Stomach (tissue), 9 donors: ENCODE results near the gene TMEM164. TPM values are rescaled to one million over a fixed set of nuclear protein-coding genes. Genes with fewer than 3 reads are reported as not detected.

Source experiments
- DNase-seq, 2 donors: peaks; one replicate each; pipeline versions ENCODE4 v3.0.0 to v3.0.0-alpha.2; 2013 to 2019
- H3K27ac ChIP-seq, 5 donors: fragments of 200-600 bp in 4 of 5; sonication (generic) in 4 of 5; one replicate each; pipeline ENCODE4 v1.5.1; 2013 to 2019; ENCODE audit warnings: mild to moderate bottlenecking in 1 of 5, moderate library complexity in 1 of 5
- H3K27me3 ChIP-seq, 3 donors: fragments of 200-600 bp; sonication (generic); one replicate each; pipeline ENCODE4 v1.5.1; 2017 to 2019; ENCODE audit warnings: mixed run types in 1 of 3
- H3K36me3 ChIP-seq, 4 donors: fragments of 200-600 bp; sonication (generic); 1 replicate in 3 of 4; 2 replicates in 1 of 4; pipeline ENCODE4 v1.5.1; 2016 to 2019
- H3K4me1 ChIP-seq, 4 donors: fragments of 200-600 bp; sonication (generic); one replicate each; pipeline ENCODE4 v1.5.1; 2016 to 2019
- H3K4me3 ChIP-seq, 4 donors: fragments of 200-600 bp; sonication (generic) in 3 of 4; one replicate each; pipeline ENCODE4 v1.5.1; 2016 to 2019; ENCODE audit warnings: mild to moderate bottlenecking in 1 of 4
- H3K9me3 ChIP-seq, 4 donors: fragments of 200-600 bp; sonication (generic); one replicate each; pipeline ENCODE4 v1.5.1; 2016 to 2019
- EP300 ChIP-seq: sonication (generic); formaldehyde crosslinking; IDR thresholded peaks from one replicate; pipeline ENCODE4 v1.6.1; 2017; ENCODE audit warnings: antibody characterized with exemption
- POLR2A ChIP-seq, 4 donors: fragments of 450-650 bp; IDR thresholded peaks; one replicate each; pipeline ENCODE4 v1.6.1; 2016; ENCODE audit warnings: antibody characterized with exemption in 4 of 4, control low read depth in 2 of 4, mild to moderate bottlenecking in 1 of 4, moderate library complexity in 1 of 4
- POLR2AphosphoS5 ChIP-seq, 3 donors: sonication (generic); formaldehyde crosslinking; IDR thresholded peaks; one replicate each; pipeline ENCODE4 v1.6.1; 2016; ENCODE audit warnings: antibody characterized with exemption in 3 of 3
- WGBS, 5 donors: extraction: QIAGEN DNeasy Blood & Tissue Kit in 3 of 5; methylation state at CpG; one replicate each; pipeline versions ENCODE4 v1.1.5 to v1.1.7; 2013 to 2018; 5-methylcytosine and 5-hydroxymethylcytosine counted together
- intact Hi-C: fragments of 100-400 bp; cut with DNase I; formaldehyde crosslinking; loops from one replicate; pipeline ENCODE4 v1.15.1; 2023; ENCODE audit warnings: low total_unique reads
- polyA plus RNA-seq, 3 donors: library from polyadenylated mRNA; stranded (reverse); fragments of 200-250 nt; gene quantifications; one replicate each; pipeline ENCODE4 v1.2.3, GENCODE V29; 2013
- total RNA-seq, 5 donors: library from RNA; depleted of rRNA; stranded (reverse); fragments of >200 nt; gene quantifications; one replicate each; pipeline versions ENCODE4 v1.1.0 to v1.2.3, GENCODE V29; 2014 to 2016
- TF ChIP-seq, protein P1 (sequence below), 7 experiments: fragments of 450-650 bp in 4 of 7; fragments of 200-600 bp in 3 of 7; sonication (generic) in 3 of 7; IDR thresholded peaks; one replicate each; pipeline ENCODE4 v1.5.1; 2016 to 2019; ENCODE audit warnings: antibody characterized with exemption in 7 of 7, control low read depth in 2 of 7, mild to moderate bottlenecking in 1 of 7
- donor health status: healthy with polysubstance abuse.
- donor health status: Bipolar disorder and iron deficiency.
- donor health status: healthy.

The TMEM164 gene
- total and polyA plus RNA-seq, 8 donors, result 4.9 to 29.7 (median 11.6) TPM

DNA sequence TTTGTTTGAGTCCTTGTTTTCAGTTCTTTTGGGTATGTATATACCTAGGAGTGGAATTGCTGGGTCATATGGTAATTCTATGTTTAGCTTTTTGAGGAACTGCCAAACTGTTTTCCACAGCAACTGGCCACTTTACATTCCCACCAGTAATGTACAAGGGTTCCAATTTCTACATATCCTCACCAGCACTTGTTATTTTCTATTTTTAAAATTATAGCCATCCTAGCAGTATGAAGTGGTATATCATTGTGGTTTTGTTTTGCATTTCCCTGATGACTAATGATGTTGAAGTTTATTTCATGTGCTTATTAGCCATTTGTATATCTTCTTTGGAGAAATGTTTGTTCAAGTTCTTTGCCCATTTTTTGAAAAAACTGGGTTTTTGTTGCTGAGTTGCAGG is 39.6 kb downstream of the TMEM164 start:
- peaks cover 0 to 19% (median 0%) of the 10 kb centered on the region in 4 donors for H3K4me1 ChIP-seq
- H3K27ac ChIP-seq, result no peak overlapping the region
- no peak overlapping the region for H3K4me3 ChIP-seq
- no peaks in the 10 kb centered on the region for H3K36me3 ChIP-seq
- intact Hi-C loops, result no loop called here
- TF ChIP-seq POLR2AphosphoS5 (IDR thresholded peaks at IDR 0.05), result no peak
- TF ChIP-seq, protein P1, sequence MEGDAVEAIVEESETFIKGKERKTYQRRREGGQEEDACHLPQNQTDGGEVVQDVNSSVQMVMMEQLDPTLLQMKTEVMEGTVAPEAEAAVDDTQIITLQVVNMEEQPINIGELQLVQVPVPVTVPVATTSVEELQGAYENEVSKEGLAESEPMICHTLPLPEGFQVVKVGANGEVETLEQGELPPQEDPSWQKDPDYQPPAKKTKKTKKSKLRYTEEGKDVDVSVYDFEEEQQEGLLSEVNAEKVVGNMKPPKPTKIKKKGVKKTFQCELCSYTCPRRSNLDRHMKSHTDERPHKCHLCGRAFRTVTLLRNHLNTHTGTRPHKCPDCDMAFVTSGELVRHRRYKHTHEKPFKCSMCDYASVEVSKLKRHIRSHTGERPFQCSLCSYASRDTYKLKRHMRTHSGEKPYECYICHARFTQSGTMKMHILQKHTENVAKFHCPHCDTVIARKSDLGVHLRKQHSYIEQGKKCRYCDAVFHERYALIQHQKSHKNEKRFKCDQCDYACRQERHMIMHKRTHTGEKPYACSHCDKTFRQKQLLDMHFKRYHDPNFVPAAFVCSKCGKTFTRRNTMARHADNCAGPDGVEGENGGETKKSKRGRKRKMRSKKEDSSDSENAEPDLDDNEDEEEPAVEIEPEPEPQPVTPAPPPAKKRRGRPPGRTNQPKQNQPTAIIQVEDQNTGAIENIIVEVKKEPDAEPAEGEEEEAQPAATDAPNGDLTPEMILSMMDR (IDR thresholded peaks at IDR 0.05), result no peak
- no peak for TF ChIP-seq EP300
- no peak for DNase-seq
- no peaks in the 10 kb centered on the region for H3K9me3 ChIP-seq
- H3K27me3 ChIP-seq, result peaks cover 0 to 5% (median 0%) of the 10 kb centered on the region in 3 donors

DNA sequence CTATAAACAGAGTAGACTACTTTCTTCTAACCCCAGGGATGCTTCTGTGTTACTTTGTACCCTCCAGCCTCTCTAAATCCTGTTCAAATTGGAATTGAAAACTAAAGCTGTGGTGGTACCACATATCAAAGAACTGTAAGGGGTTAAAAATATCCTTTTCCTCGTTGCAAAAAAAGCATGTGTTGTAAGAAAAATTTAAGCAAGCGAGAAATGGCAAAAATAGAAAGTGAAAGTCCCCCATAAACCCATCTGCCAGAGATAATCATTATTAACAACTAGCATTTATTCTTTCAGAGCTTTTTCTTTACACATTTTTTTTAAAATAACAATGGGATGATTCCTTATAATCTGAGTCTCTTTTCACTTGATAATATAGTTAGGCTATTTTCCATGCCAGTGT is 40.6 kb downstream of the TMEM164 start:
- no peak for TF ChIP-seq POLR2A (IDR thresholded peaks at IDR 0.05)
- TF ChIP-seq EP300, result no peak
- TF ChIP-seq POLR2AphosphoS5 (IDR thresholded peaks at IDR 0.05), result no peak
- WGBS, 5 donors, result 19 to 37% (median 24%) methylated on average over 2 of the region's 2 CpGs
- no peaks in the 10 kb centered on the region for H3K36me3 ChIP-seq
- DNase-seq, result no peak
- H3K4me3 ChIP-seq, result no peak overlapping the region
- H3K9me3 ChIP-seq, result no peaks in the 10 kb centered on the region
- intact Hi-C loops, result no loop called here
- H3K27me3 ChIP-seq, result peaks cover 0 to 5% (median 0%) of the 10 kb centered on the region in 3 donors
- peaks cover 0 to 19% (median 0%) of the 10 kb centered on the region in 4 donors for H3K4me1 ChIP-seq
- no peak overlapping the region for H3K27ac ChIP-seq

DNA sequence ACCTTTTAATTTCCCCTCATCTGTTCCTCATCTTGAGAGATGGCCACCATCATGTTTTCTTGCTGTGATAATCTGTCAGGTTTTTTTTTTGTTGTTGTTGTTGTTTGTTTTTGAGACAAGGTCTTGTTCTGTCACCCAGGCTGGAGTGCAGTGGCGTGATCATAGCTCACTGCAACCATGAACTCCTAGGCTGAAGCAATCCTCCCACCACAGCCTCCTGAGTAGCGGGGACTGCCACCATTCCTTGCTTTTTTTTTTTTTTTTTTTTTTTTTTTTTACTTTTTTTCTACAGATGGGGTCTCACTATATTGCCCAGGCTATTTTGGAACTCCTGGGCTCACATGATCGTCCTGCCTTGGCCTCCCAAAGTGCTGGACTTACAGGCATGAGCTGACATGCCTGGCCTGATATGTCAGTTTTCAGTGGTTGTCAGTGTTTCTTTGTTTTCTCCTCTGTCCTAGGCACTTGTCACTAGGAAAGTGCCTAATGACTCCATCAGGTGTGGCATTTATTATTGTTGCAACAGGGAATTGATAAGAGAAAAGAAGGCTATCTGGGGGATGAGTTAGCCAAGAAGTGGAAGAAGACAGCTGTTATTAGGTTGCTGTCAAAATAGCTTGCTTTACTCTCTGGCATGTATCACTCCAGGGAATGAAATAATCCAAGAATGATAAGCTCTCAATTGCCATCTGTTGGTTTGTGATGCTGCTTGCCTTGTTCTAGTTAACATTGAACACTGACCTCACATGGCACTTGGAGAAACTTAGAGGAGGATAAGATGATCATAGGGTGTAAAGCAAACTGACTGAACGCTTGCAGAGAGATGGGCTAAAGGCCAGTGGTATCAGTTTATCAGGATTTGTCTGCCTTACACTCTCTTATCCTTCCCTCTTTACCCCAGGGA is 41.7 kb downstream of the TMEM164 start:
- TF ChIP-seq POLR2AphosphoS5 (IDR thresholded peaks at IDR 0.05), result no peak
- no peak for TF ChIP-seq EP300
- no peak for TF ChIP-seq POLR2A (IDR thresholded peaks at IDR 0.05)
- TF ChIP-seq, protein P1 (IDR thresholded peaks at IDR 0.05), result no peak

DNA sequence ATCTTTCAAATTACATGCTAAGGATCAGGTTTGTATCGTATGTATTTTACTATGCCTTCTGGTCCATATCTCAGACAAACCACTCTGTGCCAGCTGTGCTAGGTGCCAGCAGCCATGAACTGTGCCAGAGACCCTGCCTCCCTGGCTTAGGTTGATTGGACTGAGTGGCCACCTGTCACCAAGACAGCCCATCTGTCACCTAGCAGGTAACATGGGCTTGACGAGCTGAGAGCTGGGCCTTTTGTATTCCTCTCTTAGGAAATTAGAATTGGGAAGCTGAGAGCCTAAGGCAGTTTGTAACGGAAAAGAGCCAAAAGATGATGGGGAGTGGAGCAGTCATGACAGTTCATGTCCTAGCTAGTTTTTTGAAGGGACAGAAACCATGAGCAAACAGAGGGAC is 42.5 kb downstream of the TMEM164 start:
- DNase-seq, result no peak
- H3K36me3 ChIP-seq, result no peaks in the 10 kb centered on the region
- no peaks in the 10 kb centered on the region for H3K9me3 ChIP-seq
- H3K27me3 ChIP-seq, result no peaks in the 10 kb centered on the region
- peak overlapping the region in 1 of 5 donors; percentile 9 for H3K27ac ChIP-seq
- TF ChIP-seq POLR2A (IDR thresholded peaks at IDR 0.05) (no peak), EP300 (no peak), POLR2AphosphoS5 (IDR thresholded peaks at IDR 0.05) (no peak)
- intact Hi-C loops, result no loop called here
- H3K4me3 ChIP-seq, result no peak overlapping the region
- H3K4me1 ChIP-seq, result peaks cover 0 to 19% (median 0%) of the 10 kb centered on the region in 4 donors
- 53 to 70% (median 68%) methylated on average over 3 of the region's 3 CpGs for WGBS, 5 donors

More for the DNA sequence above, 41.7 kb downstream of the TMEM164 start:
- Histone ChIP-seq H3K9me3 (no peaks in the 10 kb centered on the region), H3K4me1 (peaks cover 0 to 19% (median 0%) of the 10 kb centered on the region in 4 donors), H3K36me3 (no peaks in the 10 kb centered on the region), H3K27me3 (peaks cover 0 to 4% (median 0%) of the 10 kb centered on the region in 3 donors), H3K4me3 (no peak overlapping the region), H3K27ac (no peak overlapping the region)
- no peak for DNase-seq
- intact Hi-C loops, result no loop called here
- WGBS, 5 donors, result 52 to 81% (median 59%) methylated on average over 3 to 4 of the region's 4 CpGs

DNA sequence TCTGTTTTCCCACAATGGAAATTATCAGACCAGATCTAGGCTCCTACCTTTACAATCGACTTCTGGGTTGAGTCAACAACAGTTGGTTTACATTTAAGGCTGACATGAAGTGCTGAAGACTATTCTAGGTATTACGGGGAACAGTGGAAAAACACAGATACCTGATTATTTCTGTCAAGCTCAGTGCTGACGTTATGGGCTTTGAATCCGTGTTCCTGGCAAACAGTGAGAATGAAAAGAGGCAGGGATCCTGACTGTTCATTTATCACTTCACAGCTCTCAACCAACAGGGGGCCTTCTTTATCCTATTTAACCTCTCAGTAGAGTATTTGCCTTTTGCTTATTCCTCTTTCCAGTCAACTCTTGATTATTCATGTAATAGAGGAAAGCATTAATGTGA is 43.1 kb downstream of the TMEM164 start:
- peak in 1 of 2 donors; percentile 34 for DNase-seq

More for the DNA sequence above, 43.1 kb downstream of the TMEM164 start:
- intact Hi-C loops, result no loop called here
- TF ChIP-seq, protein P1 (IDR thresholded peaks at IDR 0.05), result no peak
- TF ChIP-seq POLR2AphosphoS5 (IDR thresholded peaks at IDR 0.05) (no peak), POLR2A (IDR thresholded peaks at IDR 0.05) (no peak), EP300 (no peak)
- Histone ChIP-seq H3K36me3 (no peaks in the 10 kb centered on the region), H3K4me3 (no peak overlapping the region), H3K27me3 (no peaks in the 10 kb centered on the region), H3K27ac (peak overlapping the region in 1 of 5 donors; percentile 9), H3K4me1 (peaks cover 0 to 19% (median 0%) of the 10 kb centered on the region in 4 donors), H3K9me3 (no peaks in the 10 kb centered on the region)
- 27 to 38% (median 33%) methylated on average over 4 of the region's 4 CpGs for WGBS, 5 donors
